HG02798 (cell line): Measurements from ENCODE around the gene CYGB.
"Not testable (repeated sequence)": the region's sequence is repeated elsewhere in the genome, so short reads cannot be mapped to it uniquely, and the experiment has no call there.

Source experiments
- ATAC-seq: cut with Tn5 transposase; IDR thresholded peaks from one replicate; pipeline ENCODE4 v1.9.1; 2021; ENCODE audit warnings: mild to moderate bottlenecking; ENCODE audit not compliant: unreplicated experiment, poor library complexity

CYGB gene

DNA sequence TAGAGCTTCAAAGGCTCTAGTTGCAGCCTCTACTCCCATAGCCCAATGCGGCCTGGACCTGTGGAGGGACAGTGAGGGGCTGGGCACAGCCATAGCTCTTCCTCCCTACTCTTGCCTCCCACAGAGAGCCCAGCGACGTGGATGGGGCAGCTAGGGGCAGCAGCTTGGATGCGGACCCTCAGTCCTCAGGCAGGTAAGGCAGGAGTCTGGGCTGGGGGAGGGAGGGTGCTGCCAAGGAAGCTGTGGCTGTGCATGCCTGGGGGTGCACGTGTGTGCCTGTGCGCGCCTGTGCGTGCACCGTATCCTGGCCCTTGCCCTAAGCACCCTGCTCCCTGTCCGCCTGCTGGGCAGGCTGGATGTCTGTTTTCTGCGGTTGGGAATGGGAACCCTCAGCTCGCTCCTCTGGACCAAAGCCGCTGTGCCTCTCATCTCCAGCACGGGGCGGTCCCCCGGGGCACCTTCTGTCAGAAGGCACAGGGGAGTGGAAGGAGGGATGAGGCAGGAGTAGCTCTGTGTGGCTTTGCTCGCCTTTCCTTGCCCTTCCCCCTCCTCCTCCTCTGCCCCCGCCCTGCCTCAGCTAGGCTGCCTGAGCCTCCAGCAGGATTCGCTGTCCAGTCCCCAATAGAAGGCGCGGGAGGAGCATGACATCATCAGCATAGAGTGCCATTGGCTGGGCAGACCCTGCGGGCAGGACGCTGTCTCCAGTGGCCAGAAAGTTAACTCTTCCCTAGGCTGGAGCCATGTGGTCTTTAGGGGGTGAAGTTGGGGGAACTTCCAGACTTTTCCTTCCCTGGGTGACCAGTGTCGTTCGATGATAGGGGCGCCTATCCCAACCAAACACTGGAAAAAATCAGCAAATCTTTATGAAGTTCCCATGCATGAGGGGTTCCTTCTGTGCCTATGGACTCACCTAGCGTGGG, 3.1 kb upstream of the CYGB start:
- ATAC-seq = no peak

DNA sequence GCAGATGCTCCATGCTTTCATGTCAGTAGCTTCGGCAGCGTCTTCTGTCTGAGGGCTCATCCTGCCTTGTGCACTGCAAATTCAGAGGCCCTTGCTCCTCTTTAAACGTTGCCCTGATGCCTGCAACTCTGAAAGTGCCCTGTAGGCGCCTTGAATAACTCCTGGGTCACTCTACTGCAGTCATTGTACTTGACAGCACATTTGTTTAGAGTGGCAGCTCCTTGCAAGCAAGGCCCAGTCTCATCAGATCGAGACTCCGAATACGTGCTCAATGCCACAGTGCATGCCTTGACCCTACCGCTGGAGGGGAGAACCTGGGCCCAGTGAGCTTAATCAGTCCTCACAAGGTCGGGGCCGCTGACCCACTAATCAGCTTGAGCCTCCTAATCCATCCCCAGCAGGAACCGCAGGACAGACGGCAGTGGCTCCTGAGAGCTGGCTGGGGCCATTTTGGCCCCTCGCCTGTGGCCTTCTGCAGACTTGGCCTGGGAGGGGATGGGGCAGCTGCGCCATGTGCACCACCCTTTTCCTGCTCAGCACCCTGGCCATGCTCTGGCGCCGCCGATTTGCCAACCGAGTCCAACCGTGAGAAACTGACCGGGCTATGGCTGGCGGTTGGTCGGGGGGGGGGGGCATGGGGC, 2.2 kb upstream of the CYGB start, which contains the start of gene PRCD:
Gene PRCD (plus strand): TSS at position 414 of the 641 bp plus-strand sequence. CDS start 98 bp downstream, at position 512.
- ATAC-seq = no peak

DNA sequence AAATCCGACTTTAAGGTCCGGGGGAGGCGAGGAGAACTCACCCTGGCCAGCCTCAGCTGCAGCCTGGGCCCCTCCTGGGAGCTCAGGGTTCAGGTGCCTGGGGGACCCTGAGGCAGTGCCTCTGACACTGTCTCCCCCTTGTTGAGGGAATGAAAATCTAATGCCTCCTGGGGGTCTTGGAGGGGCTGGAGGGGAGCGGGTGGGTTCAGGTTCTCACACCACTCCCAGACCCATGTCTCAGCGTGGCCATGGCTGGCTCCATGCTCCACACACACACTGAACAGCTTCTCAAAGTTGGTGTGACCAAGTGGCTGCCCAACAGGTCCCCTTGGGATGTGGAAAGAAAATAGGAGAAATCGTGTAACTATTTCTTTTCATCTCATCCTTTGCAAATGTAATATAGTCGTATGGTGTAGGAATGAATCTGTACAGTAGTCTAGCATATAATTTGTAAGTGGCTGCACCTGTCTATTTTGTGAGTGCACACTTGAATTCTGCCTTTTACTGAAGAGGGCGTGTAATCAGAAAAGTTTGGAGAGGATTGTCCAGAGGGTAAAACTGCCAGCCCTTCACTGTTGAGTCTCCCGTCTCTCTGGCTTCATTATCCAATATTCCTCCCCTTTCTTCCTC, 1.5 kb upstream of the CYGB start:
- ATAC-seq = no peak

DNA sequence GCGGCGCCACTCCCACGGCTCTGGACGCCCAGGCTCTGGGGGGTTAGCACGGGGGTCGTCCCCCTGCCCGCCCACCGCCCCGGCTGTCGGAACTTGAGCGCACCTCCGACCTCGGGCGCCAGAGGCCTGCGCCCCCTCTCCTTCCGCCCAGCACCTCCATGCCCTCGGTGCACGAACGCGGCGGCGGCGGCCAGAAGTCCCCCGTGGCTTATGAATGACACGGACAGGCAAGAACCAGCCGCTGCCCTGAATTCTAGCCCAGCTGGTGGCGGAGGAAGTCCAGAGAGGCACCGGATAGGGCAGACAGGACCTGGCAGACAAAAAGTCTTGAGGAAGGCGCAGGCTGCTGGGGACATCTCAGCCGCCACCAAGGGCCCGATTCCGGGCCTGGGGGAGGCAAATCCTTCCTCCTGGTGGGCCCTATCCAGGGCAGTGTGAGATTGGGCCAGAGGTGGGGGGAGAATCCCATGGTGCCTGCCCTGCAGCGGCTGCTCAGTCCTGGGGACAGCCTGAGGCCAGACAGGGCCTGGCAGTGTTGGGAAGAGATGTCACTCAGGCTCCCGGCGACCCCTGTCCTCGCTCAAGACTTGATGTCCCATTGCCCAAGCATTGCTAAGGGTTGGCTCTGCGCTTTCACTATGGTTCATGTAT, 897 bp upstream of the CYGB start:
- no peak for ATAC-seq

DNA sequence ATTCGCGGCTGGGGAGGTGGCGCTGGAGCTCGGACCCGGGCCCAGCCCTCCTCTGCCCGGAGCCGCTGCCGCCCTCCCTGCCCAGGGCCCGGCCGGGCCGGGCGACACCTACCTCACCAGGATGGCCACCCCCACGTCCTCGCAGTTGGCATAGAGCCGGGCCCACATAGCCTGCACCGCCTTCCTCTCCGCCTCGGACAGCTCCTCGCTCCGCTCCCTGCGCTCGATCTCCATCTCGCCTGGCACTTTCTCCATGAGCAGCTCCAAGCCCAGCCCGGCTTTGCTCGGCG, 276 bp downstream of the CYGB start:
- no peak for ATAC-seq

DNA sequence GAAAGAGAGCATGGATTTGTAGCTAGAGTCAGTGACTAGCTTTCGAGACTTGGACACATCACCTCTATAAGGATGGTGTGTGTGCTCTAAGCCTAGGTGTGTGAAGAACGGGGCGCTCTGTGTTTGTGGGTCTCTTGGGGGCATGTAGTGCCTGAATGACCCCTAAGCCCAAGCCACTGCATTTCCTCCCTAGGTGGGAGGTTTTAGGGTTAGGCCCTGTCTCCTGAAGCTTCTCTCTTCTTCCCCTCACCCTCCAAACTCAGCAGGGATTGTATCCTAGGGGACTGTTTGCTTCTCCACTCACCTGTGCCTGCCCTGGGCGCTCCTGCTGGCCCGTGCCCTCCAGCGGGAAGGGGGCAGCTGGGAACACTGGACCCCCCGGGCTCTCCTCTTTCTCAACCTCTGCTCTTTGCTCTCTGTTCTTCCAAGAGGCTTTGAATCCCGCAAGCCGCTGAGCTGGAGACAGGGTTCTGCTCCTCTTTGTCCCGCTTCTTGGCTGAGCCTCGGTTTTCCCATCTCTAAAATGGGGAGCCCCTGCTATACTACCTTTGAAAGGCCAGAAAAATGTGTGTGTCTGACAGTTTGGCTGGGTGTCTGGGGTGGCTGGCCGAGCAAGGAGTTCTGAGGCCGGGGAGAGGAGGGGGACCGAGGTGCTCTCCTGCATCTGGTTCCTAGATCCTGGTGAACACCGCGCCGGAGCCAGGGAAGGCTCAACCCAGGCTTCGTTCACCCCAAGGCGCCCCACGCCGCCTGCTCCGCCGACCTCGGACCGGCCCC, 810 bp downstream of the CYGB start:
- no peak for ATAC-seq

DNA sequence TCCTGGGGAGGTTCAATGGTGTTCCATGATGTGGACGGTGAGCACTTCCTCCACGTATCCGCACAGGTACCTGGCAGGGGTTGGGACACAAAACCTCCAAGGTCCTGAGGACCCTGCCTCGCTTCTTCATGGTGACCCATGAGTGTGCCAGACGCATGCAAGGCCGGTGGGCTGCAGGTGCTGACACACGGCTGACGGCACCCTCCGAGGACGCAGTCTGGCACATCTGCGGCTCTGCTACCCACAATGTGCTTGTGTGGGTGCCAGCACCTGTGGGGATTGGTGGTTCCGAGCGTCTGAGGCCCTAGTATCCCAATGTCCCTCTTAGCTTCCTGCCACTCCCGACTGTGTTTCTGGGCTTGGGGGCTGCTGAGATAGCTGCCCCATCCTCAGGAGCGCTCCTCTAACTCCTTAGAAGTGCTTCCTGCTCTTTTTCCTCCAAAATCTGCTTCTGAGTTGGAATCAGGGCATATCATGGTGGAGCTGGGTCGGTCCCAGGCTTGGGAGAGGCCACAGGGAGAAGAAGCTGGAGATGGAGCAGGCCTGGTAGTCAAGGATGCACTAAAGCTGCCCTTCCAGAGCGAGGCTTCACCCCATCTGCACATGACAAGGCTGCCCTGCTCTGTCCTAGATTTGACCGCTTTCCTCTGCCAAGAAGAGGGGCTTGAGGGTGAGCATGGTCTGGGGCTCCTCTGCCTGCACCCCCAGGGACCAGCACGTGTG, 1.6 kb downstream of the CYGB start:
- ATAC-seq = no peak

DNA sequence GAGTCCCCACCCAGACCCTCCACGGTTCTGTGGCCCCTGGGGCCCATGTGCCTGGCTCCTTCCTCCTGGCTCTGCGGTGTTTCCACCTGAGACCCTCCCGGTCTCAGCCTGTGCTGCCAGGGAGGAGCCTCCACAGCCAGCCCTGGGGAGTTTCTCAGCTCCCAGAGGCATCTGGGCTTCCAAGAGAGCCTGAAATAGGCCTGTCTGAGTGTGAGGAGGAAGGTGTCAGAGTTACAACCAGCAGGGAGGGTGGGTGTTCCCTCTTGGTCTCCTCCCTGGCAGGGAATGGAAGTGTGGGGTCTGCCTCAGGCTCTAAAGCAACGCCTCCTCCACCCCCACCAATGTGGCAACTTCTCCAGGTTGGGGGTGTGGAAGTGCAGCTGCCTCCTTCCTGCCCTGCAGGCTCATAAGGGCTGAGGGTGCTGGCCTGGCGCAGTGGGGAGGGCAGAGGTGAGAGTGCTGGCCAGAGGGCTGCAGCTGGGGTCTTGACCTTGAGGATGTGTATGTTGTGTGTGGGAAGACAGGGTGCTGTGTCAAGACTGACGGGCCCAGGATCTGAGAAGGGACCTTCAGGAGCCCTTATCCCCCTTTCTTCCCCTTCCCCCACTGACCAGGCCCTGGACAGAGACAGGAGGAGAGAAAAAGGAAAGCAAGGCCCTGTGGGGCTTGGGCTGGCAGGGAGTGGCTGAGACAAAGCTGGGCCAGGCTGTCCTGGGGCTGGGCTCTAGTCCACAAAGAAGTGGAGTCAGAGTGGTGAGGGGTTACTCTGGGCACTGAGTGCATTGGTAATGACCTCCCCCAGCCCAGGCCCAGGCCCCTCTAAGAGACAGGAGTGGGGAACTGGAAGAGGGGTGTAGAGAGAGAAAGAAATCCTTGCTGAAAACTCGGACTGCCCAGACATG, 2.4 kb downstream of the CYGB start:
- ATAC-seq = no peak

DNA sequence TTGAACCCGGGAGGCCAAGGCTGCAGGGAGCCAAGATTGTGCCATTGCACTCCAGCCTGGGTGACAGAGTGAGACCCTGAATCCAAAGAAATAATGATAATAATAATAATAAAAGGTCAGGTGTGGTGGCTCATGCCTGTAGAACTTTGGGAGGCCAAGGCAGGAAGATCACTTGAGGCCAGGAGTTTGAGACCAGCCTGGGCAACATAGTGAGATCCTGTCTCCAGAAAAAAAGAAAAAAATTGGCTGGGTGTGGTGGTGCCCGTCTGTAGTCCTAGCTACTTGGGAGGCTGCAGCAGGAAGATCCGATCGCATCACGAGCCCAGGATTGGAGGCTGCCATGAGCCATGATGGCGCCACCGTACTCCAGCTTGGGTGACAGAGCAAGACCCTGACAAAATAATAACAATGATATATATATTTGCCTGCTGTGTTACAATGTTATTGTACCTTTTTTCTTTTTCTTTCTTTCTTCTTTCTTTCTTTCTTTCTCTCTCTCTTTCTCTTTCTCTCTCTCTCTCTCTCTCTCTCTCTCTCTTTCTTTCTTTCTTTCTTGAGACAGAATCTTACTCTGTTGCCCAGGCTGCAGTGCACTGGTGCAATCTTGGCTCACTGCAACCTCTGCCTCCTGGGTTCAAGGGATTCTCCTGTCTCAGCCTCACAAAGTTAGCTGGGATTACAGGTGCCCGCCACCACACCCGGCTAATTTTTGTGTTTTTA, 3.7 kb downstream of the CYGB start:
- ATAC-seq = not testable (repeated sequence)

DNA sequence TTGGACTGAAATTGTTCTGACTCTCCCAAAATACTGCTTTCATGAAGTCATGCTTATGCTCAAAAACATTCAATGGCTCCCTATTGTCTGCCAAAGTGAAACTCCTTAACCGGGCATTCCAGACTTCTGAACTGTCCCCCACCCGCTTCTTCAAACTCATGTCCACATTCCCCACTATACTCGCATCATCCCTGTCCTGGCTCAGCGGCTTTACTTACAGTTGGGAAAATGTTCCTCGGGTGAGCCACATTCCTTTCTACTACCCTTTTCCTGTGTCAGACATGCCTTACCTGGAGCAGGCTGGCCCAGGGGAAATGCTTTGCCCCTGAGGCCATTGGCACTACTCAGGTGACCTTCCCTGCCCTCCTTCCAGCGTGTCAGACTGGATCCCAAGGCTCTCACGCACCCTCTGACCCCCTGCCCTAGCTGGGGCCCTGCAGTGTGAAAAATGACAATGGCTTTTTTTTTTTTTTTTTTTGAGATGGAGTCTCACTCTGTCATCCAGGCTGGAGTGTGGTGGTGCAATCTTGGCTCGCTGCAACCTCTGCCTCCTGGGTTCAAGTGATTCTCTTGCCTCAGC, 5.3 kb downstream of the CYGB start:
- ATAC-seq = no peak

DNA sequence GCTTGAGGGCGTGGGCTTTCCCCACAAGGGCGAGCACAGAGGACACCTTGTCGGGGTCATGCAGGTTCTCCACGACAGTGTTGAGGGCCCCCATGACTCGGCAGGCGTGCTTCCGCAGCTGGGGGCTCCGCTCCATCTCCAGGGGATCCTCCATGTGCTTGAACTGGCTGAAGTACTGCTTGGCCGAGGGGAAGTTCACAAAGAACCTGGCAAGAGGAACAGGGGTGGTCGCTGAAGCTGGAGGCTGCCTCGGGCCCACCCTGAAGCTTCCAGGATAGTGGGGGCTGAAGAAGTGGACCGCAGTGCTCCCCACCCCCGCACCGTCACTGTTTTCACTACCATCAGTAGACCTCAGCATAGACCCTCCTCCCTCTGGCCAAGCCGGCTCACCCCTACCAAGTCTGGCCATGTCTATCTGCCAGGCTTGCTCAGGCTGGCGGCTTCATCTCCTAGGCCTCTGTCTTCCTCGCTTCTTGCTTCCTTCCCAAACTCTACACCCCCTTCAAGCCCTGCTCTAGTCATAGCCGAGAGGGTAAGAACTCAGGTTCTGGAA, 5.9 kb downstream of the CYGB start:
- no peak for ATAC-seq

DNA sequence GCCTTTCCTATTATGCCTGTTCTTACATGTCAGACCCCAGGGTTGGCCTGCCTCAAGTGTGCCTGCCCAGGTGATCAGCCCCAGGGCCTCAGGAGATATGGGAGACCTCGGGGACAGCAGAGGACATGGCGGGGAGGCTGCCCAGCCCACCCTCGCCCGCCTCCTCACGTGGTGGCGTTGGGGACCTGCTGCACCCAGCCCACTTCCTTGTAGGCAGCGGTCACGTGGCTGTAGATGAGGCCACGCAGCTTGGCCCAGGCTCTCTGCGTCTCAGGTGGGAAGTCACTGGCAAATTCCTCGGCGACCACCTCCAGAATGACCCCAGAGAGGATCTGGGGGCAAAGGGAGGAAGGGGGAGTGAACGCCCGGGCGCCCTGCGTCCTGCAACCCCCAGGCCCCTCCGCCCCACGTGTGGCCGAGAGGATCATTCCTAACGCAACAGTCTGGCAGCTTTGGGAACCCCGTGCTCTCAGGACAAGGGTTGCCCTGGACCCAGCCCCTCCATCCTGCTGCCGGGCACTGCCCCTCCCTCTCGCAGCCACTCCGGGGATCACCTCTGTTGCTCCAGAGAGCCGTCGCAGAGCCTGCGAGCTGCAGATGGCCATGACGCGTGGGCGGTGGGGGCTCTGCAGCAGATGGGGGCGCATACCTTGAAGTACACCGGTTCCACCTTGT, 6.6 kb downstream of the CYGB start:
- ATAC-seq = no peak

DNA sequence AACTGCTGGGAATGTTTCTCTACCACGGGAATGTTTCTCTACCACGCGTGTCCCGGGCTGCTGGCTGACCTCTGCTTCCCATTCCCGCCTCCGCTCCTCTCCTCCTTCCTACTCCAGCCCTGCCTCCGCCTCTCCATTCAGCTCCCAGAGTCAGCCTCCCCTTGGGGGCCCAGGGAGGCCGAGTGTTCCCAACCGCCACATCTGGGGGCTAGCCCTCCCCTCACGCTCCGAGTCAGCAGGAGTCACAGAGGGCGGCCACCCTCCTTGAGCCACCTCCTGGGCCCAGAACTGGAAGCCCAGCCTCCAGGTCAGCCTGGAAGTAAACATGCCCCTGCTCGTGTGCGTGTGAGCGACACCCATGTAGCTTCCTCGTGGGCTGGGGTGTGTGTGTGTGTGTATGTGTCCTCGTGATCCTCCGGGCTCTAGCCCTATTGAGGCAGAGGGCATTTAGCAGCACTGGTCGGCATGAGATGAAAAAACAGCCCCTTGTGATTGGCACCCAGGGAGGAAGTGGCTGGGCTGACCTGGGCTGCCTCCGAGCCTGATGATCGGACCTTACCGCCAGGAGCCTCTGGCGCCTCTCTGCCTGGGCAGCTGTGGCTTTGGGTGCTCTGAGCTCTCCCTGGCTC, 7.3 kb downstream of the CYGB start:
- ATAC-seq = no peak

DNA sequence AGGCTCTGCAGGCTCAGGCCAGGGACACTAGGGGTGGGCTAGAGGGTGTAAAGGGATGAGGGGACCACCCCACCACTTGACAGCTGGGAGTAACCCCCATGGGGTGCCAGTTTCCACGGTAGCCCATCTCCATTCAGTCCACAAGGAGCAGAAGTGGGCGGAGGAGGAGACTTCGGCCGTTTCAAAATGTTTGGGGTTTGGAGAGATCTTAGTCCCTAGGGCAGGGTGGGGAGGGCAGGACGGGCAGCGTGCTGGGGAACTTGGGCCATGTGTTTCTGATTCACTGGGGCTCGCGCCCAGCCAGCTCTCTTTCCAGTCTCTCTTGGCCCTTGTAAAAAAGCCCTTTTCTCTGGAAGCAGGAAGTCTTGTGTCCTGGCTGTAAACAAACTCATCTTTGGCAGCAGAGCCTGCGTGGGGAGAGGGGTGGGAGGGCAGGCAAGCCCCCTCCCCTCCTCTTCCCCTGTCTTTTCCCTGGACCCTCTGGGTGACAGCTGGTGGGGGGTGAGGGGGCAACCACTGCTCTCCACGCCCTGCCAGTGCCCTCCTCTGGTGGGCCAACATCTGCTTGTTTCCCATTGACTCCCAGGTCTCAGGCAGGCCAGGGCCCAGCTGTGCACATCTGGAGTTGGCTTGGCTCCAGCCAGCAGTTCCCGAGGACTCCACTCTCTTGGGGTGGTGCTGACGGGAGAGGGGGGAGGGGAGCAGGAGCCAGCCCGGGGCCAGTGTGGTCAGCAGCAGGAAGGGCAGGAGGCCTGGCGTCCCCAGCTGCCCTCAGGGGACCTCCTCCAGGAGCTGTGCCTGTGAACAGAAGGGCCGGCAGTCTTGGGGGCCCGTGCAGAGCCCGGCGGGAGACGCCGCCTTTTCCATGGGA, 8.1 kb downstream of the CYGB start:
- ATAC-seq = no peak

DNA sequence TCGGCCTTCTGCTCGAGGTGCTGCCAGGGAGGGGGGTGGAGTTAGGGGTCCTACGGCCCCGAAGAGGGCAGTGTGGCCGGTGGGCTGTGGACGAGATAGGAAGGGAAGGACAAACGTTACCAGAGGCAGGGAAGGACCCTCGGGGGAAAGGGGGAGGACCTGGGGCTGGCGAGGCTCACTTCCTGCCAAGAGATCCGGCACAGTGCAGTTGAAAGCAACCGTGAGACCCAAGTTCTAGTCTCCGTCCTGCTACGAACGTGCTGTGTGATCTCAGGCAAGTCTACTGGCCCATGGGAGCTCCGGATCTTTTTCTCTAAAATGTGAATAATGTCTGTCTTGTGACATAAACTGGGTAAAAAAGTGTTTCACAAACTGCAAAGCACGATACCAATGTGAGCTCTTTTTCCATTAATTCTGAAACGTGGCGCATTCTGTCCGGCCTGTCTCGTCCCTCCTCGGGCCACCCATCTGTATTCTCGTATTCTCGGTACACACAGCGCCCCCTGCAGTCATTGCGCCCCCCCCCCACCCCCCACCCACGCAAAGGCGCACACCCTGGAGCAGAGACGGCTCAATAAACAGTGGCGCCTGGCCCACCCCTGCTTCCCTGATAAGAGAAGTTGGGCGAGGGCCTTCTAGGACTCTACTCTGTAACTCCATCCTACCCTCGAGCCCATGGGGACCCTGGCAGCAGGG, 8.8 kb downstream of the CYGB start:
- no peak for ATAC-seq
